ENCODE measurements around the gene ARL4A. TPM values are rescaled to one million over a fixed set of nuclear protein-coding genes. Genes with fewer than 3 reads are reported as not detected.
A peak's percentile ranks its signal among the peaks of the same experiment; 100 is the strongest.

Gene ARL4A
- total and polyA plus RNA-seq, 2 of the 8 experiments (the other 6 are each of a cell fraction or from before 2014, with no cell fraction given) = 14.5 to 29.2 TPM

GRCh38 chr7:12726908-12727307, 39.5 kb downstream of the ARL4A start:
- Histone ChIP-seq H3K18ac (ENCODE audit: extremely low read depth, low read length) (no peak overlapping the region), H3K9ac (replicated peaks in 1 of 4; ENCODE audit: extremely low read depth in 1 of 4, low read depth in 3 of 4, low read length in 3 of 4) (no peak overlapping the region), H2BK5ac (ENCODE audit: low read depth, low read length) (no peak overlapping the region), H3K9me3 (ENCODE audit: insufficient read depth in 2 of 2, low read depth in 1 of 2, low read length in 1 of 2) (no peaks in the 10 kb centered on the region), H2BK15ac (ENCODE audit: low read length) (no peak overlapping the region), H3K27me3 (replicated peaks in 1 of 4; ENCODE audit: control insufficient read depth in 3 of 4, extremely low read depth in 1 of 4, insufficient read depth in 3 of 4, low read length in 3 of 4) (no peaks in the 10 kb centered on the region), H3K4me2 (ENCODE audit: insufficient read depth in 1 of 2, low read depth in 2 of 2, low read length in 2 of 2) (no peak overlapping the region), H2AFZ (ENCODE audit: low read length) (no peak overlapping the region), H4K20me1 (replicated peaks in 1 of 2; ENCODE audit: control insufficient read depth in 1 of 2, insufficient read depth in 2 of 2, low read length in 2 of 2) (no peaks in the 10 kb centered on the region), H3K23me2 (ENCODE audit: low read depth, low read length) (no peaks in the 10 kb centered on the region), H3K14ac (ENCODE audit: insufficient read length) (no peak overlapping the region), H2AK5ac (ENCODE audit: low read depth, low read length) (no peak overlapping the region), H4K5ac (ENCODE audit: insufficient read length, low read depth, low read length) (no peak overlapping the region), H3K79me2 (ENCODE audit: control insufficient read depth in 1 of 2, insufficient read depth in 2 of 2, low read length in 2 of 2) (no peaks in the 10 kb centered on the region), H2BK12ac (ENCODE audit: low read depth, low read length) (no peak overlapping the region), H3K23ac (ENCODE audit: insufficient read length) (no peak overlapping the region), H3K56ac (replicated peaks; ENCODE audit: insufficient read length, low read depth, low read length) (no peak overlapping the region), H4K91ac (replicated peaks; ENCODE audit: insufficient read length, low read length) (no peak overlapping the region), H3K79me1 (ENCODE audit: low read depth, low read length) (no peaks in the 10 kb centered on the region), H2BK20ac (ENCODE audit: low read length) (0 out of 2 replicates have a peak overlapping the region, but pooled peaks have one; percentile 64), H4K8ac (ENCODE audit: extremely low read depth, insufficient read depth, low read length) (no peak overlapping the region), H3K4me1 (replicated peaks in 1 of 4; ENCODE audit: control insufficient read depth in 3 of 4, insufficient read depth in 4 of 4, low read length in 3 of 4) (peaks cover 0 to 9% (median 8%) of the 10 kb centered on the region in 4 experiments; a peak in 4 of 7 replicates), H3K4me3 (ENCODE audit: extremely low read depth in 1 of 4, insufficient read depth in 2 of 4, low read depth in 3 of 4, low read length in 4 of 4) (no peak overlapping the region), H3K36me3 (ENCODE audit: control insufficient read depth in 2 of 4, insufficient read depth in 4 of 4, low read length in 3 of 4) (no peaks in the 10 kb centered on the region), H2BK120ac (replicated peaks; ENCODE audit: low read depth, low read length) (no peak overlapping the region), H3K4ac (replicated peaks; ENCODE audit: insufficient read length, low read depth, low read length) (no peak overlapping the region), H3K27ac (ENCODE audit: low read depth, low read length) (no peak overlapping the region)
- ChIA-PET CTCF (ENCODE audit: partially characterized antibody) (interaction anchor here (1.3 to 2.0 kb wide), 5 partner anchors 11 to 160 kb away, joined by 3 to 7 read pairs (median 4); partner anchors contain the start of gene ARL4A), POLR2A (ENCODE audit: partially characterized antibody) (interaction anchor here (1.2 to 1.5 kb wide), 2 partner anchors 10 to 16 kb away, joined by 3 to 7 read pairs; no protein-coding TSS in a partner anchor)
- FAIRE-seq = no peak
- no peak for DNase-seq (ENCODE audit: low read depth in 1 of 2, low spot score in 2 of 2)
- WGBS, 2 experiments (ENCODE audit: extremely low coverage in 1 of 2, insufficient coverage in 1 of 2, insufficient read length in 1 of 2, insufficient replicate concordance in 2 of 2, low coverage in 1 of 2, low lambda C conversion rate in 2 of 2, missing lambda C conversion rate in 1 of 2) = 86% methylated on average over 2 of the region's 2 CpGs; no CpG with 5 or more reads in 1 of the 2 experiments
- TF ChIP-seq SP2 (IDR thresholded peaks at IDR 0.05; ENCODE audit: low read length) (no peak), BACH1 (IDR thresholded peaks at IDR 0.05; ENCODE audit: low read length) (no peak), SP1 (IDR thresholded peaks at IDR 0.05; ENCODE audit: low read depth, low read length) (no peak), PHF8 (conservative IDR thresholded peaks at IDR 0.05; ENCODE audit: low read depth, low read length) (no peak), RXRA (IDR thresholded peaks at IDR 0.05; ENCODE audit: insufficient read depth, low read depth, low read length) (no peak), CEBPB (IDR thresholded peaks at IDR 0.05; ENCODE audit: low read depth, low read length) (no peak), CHD1 (IDR thresholded peaks at IDR 0.05; ENCODE audit: low read depth, low read length) (no peak), TAF7 (optimal IDR thresholded peaks at IDR 0.05; ENCODE audit: borderline replicate concordance, low read depth, low read length) (no peak), POU5F1 (IDR thresholded peaks at IDR 0.05; ENCODE audit: low read depth, low read length) (no peak), ATF3 (IDR thresholded peaks at IDR 0.05; ENCODE audit: insufficient read depth, low read depth, low read length) (no peak), GTF2F1 (IDR thresholded peaks at IDR 0.05; ENCODE audit: borderline replicate concordance, low read depth, low read length) (no peak), FOSL1 (IDR thresholded peaks at IDR 0.05; ENCODE audit: insufficient read depth, low read depth, low read length) (no peak), TBP (IDR thresholded peaks at IDR 0.05; ENCODE audit: low read depth, low read length) (no peak), EZH2 (IDR thresholded peaks at IDR 0.05; ENCODE audit: low read depth, low read length, severe bottlenecking) (no peak), TEAD4 (IDR thresholded peaks at IDR 0.05; ENCODE audit: low read depth, low read length) (no peak)

Measured in H1 (cell line).